GM19025 (cell line): ENCODE results near the gene COMT.

Experiments
- ATAC-seq: cut with Tn5 transposase; IDR thresholded peaks from one replicate; pipeline ENCODE4 v1.9.1; 2021; ENCODE audit warnings: mild to moderate bottlenecking, low read depth, moderate library complexity; ENCODE audit not compliant: unreplicated experiment

COMT gene

DNA sequence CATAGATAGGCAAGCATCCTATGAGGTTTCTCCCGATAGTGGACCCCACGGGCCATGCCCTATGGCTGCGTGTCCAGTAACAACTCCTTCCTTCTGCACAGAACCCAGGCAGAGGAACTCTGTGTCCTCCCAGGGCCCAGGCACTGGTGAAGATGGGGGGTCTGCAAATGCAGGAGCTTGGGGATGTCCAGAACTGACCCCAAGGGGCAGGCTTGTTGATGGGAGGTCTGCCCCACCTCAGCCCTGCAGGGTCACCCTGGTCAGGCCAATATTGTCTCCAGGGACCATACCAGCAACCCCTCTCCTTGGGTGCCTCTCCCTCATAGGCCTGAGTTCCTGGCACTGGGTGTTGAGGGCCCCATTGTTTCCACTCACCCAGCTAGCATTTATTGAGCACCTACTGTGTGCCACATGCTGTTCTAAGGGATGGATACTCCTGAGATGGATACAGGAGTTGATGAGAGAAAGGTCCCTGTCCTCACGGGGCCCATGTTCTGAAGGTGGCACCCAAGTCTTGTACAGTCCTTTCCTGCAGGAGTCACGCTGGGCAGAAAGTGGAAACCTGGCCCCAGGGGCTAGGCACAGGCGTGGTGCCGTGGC, 26.4 kb downstream of the COMT start:
- no peak for ATAC-seq

DNA sequence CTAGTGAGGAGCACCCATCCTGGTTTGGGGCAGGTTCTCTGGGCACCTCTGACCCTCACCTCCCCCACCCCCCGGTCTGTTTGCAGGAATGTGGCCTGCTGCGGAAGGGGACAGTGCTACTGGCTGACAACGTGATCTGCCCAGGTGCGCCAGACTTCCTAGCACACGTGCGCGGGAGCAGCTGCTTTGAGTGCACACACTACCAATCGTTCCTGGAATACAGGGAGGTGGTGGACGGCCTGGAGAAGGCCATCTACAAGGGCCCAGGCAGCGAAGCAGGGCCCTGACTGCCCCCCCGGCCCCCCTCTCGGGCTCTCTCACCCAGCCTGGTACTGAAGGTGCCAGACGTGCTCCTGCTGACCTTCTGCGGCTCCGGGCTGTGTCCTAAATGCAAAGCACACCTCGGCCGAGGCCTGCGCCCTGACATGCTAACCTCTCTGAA, 26.9 kb downstream of the COMT start:
- no peak for ATAC-seq

- ATAC-seq = no peak
These were observed 27.8 kb downstream of the COMT start for GRCh38 chr22:19969141-19969928.

- no peak for ATAC-seq
These were observed 28.5 kb downstream of the COMT start for GRCh38 chr22:19970031-19970478.

DNA sequence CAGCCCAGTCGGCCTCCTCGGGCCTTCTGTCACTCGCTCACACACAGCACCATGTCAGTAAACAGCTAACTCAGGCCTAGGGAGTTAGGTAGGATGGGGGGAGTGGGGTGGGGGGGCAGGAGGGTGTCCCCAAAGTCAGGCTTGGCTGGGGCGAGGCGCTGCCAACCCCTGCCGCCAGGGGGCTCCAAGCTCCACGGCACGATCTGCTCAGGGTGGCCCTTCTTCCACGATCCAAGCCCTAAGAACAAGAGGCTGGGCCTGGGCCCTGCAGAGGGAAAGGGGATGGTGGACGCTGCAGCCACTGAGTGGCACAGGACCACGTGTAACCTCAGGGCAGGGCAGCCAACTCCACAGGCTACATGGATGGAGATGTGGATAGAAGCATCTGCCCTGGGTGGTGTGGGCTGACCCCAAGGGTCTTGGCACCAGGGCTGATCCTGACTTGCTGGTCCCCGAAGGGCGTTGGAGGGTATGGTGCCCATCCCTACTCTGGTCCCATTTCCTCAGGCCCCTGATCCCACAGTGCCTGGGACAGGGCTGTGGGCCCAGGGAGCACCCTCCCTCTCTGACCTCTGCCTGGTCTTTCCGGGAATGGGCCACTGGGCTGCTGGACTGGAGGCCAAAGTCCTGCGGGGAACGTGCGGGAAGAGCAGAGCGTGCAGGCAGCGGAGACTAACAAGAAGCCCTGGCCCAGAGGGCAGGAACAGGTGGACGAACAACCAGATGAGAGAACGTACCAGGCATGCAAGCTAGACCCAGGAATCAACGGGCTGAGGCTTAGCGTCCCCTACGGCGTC, 29.1 kb downstream of the COMT start:
- ATAC-seq = no peak

- no peak for ATAC-seq
These were observed 29.9 kb downstream of the COMT start for GRCh38 chr22:19971276-19972124.

DNA sequence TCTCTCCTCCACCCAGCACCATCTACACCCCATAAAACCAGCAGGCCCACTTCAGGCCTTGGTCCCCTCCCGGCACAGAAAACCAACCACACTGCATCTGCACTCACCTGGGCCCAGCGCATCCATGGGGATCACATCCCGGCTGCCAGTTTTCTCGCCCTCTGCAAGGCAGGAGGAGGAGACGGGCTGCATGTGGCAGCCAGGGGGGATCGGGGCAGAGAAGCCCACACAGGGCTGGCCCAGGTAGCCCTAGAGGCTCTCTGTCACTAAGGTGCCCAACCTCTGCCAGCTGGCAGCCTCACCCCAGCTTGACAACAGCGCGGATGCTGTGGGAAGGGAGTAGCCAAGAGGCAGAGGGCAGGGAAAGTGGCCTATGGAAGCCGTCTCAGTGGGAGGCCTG, 30.7 kb downstream of the COMT start:
- no peak for ATAC-seq

DNA sequence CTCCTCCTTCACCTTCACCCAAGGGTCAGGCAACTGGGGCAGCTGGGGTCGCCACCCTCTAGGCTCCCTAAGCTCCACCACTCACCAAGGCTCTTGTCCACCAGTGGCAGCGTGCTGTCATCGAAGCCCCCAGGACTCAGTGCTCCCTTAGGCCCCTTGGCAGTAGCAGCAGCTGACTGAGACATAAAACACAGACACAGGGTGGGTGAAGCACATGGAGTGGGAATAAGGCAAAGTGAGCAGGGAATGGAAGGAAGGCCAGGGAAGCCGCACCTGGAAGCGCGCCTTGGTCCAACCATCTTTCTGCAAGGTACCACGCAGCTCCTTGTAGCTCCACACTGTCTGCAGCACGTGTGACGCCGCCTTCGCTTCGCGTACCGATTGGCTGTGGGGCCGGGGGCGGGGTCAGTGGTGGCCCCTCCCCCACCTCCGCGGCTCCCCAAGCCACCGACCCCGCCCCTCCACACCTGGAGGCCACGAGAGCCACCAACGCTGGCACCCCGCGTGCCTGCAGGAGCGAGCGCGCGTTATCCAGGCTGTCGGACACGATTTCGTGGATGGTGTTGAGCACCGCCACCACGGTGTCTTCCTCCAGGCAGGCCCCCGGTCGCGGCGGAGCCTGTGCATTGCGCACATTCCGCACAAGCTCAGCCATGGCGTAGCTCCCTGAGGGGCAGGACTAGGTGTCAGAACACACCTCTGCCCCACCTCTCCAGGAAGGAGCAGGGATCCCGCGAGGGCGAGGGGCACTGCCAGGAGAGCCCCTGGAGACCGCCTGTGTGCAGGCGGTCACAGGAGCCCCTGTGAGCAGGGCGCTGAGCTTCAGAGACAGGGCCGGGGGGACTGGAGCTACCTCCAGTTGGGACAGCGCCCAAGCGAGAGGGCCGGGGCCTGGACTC, 31.3 kb downstream of the COMT start:
- no peak for ATAC-seq

DNA sequence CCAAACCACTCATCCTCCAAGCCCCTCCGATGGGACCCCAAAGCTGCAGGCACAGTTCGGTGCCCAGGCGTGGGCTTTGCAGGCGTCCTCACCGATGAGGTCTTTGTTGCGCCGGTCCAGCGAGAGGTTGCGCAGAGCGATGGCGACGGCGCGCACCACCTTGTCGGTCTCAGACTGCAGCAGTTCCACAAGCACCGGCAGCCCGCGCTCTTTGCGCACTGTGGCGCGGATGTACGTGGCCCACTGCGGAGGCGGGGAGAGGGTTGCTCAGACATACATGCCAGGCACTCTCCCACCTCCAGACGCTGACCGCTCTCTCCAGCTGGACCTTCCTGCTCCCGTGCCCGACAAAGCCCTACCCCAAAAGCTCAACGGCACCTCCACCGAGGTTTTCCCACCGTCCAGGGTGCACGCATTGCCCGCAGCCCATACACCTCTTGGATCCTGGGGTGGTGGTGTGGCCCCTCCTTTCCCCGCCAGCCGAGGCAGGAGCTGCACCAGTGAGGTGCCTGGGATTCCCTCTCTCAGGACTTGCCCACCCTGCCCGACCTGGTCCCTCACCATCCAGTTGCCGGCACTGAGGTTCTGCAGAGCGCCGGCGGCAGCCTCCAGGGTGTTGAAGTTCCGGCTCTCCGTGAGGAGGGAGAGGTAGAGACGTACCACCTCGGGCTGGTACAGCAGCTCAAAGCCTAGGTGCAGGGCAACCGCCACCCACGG, 32.1 kb downstream of the COMT start:
- ATAC-seq = no peak

GRCh38 chr22:19974268-19974861, 32.8 kb downstream of the COMT start:
- no peak for ATAC-seq

DNA sequence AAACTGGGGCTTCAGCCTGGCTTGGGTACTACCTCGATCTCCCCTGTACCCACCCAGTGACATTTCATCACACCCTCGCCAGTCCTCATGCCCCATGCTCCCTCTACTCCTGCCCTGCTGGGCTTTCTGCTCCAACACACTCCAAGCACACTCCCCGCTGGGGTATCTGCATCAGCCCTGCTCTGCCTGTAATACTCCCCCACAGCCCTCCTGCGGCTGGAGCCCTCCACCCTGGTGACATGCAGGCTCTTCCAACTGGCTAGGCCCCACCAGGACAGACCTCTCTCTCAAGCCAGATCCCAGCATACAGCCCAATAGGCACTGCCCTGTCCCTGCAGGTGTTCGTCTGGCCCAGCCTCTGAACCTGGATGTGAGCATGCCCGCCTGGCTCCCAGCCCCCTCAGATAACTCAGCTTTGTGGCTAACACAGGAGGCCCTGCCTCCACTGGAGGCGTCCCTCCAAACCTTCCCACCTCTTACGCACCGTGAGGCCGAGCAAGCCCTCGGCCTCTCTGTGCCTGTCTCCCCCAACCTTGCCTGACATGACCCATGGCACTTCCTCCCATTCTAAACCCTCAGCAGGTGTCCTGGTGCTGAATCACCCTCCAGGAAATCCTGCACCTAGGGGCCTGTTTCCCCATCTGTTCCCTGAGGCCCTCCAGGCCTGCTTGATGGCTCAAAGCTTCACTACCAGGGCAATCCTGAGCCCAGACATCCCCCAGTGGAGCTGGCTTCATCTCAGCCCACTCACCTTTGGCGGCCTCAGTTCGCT, 33.5 kb downstream of the COMT start:
- no peak for ATAC-seq

DNA sequence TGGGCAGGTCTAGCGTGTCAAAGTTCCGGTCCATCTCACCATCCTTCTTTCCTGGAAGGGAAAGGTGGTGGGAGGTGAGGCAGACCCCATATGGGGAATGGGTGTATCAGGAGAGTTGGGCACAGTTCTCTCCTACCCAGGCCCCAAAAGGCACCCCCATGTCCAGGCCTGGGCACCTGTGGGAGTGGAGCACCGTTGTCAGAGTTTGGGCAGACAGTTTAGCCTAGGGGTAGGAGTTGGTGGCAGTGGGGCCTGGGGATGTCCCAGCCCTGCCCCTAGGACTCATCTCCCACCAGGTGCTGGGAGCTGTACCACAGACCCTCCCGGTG, 34.1 kb downstream of the COMT start:
- ATAC-seq = no peak

DNA sequence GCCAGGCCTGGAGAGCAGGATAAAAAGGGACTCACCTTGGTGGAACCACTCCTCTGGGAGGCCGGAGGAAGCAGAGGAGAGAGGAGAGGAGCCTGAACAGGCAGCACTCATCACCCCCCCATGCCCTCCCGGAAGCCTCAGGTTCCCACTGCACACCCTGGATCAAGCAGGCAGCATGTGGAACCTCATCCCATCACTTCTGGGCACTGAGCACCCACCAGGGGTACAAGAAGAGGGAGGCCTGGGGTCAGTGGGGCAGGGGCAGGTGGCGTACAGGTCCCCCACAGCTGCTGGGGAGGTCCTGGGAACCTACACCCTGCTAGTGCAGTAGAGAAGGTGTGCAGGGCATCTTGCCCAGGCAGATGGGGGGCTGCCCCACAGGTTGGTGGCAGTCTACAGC, 35.1 kb downstream of the COMT start:
- no peak for ATAC-seq

DNA sequence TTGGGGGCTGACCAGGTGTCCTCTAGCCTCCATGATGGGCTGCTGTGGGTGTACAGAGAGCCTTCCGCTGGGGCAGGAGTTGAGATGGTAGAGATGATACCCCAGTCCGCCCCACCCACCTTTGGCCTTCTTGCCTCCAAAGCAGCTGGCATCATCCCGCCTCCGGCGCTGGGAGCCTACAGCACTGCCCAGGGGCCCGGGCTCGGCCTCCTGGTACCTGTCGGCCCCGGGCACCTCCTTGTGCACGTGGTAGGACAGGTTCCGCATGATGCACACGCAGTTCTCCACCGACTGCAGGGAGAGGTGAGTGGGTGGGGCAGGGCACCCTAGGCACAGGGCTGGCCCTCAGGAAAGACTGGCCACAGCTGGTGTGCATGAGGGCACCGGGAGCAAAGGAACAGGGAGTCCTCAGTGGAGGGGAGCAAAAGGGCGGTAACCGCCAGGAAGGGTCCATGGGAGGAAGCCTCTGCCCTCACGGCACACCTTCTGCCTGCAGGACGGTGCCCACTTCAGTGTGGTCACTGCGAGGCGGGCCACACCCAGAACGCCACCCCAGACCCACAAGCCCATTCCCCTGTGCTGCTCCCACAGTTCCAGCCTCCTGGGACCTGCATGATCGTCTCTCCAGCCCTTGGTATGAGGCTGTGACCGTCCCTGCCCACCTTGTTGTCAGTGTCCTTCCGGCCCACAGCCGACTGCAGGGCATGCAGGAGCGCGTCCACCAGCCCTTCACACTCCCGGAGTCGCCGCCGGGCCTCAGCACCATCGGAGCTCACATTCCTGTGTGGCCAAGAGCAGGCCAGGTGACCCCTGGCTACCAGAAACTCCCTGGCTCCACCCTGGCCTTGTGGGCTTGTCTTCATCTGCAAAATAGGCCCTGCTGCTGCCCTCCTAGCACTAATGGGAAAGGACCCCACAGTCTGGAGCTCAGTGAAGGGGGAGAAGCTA, 36.0 kb downstream of the COMT start:
- no peak for ATAC-seq

DNA sequence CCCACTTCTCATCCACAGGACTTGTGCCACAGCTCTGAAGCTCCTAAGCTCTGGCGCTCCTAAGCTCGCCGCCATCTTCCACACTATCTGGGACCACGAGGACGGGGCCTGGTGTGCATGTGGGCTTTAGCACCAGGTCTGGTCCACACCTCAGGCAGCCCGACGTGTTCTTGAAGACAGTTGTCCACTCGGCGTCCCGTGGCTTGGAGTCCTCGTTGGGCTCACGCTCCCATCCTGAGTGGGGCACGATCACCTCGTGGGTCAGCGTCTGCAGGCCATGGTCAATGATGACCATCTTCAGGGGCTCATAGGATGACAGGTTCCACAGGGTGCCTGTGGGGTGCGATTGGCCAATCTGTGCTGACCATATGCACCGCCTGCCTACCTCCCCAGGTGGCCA, 37.2 kb downstream of the COMT start:
- no peak for ATAC-seq

GRCh38 chr22:19979712-19980493, 38.3 kb downstream of the COMT start:
- no peak for ATAC-seq
